ENCODE data around the gene NOP53. TPM values are rescaled to one million over a fixed set of nuclear protein-coding genes. Genes with fewer than 3 reads are reported as not detected.
"Not testable (repeated sequence)": the region's sequence is repeated elsewhere in the genome, so short reads cannot be mapped to it uniquely, and the experiment has no call there.

NOP53 gene
- total RNA-seq, 1 experiment from 2014 or later: 289 TPM

GRCh38 chr19:47720669-47721422 lies 24.5 kb upstream of the NOP53 start (continued):
- TF ChIP-seq E2F1 (CRISPR knock-in tag; IDR thresholded peaks at IDR 0.05): no peak
- TF ChIP-seq NFE2L1 (CRISPR knock-in tag; IDR thresholded peaks at IDR 0.05): no peak
- no peak for TF ChIP-seq NR1H2 (CRISPR knock-in tag; IDR thresholded peaks at IDR 0.05)
- no peak for TF ChIP-seq PRRX2 (CRISPR knock-in tag; IDR thresholded peaks at IDR 0.05)
- no peak for TF ChIP-seq ZNF416 (CRISPR knock-in tag; IDR thresholded peaks at IDR 0.05)

DNA sequence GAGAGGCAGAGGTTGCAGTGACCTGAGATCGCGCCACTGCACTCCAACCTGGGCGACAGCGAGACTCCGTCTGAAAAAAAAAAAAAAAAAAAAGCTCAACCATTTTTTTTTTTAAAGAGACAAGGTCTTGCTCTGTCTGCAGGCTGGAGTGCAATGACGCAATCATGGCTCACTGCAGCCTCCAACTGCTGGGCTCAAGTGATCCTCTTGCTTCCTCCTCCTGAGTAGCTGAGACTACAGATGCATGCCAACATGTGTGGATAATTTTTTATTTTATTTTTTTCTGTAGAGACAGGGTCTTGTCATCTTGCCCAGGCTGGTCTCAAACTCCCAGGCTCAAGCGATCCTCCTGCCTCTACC lies 21.8 kb upstream of the NOP53 start:
- H3K4me1 Mint-ChIP-seq: peaks cover 7% of the 10 kb centered on the region; the same call in 1 of the 2 replicates
- no peak overlapping the region for H3K4me3 Mint-ChIP-seq
- no peaks in the 10 kb centered on the region for H3K9me3 Mint-ChIP-seq
- no peaks in the 10 kb centered on the region; the same call in 1 of the 2 replicates for H3K27me3 Mint-ChIP-seq (ENCODE audit: low read depth)
- no peaks in the 10 kb centered on the region for H3K36me3 Mint-ChIP-seq
- CTCF ChIA-PET: interaction anchor here (0.6 to 3.8 kb wide), 7 partner anchors 10 to 287 kb away, joined by 3 to 42 read pairs (median 3); partner anchors contain the start of gene EHD2
- TF ChIP-seq NFYB (CRISPR knock-in tag; conservative IDR thresholded peaks at IDR 0.05; ENCODE audit: low read depth) (no peak), GABPB1 (CRISPR knock-in tag; IDR thresholded peaks at IDR 0.05) (peak; percentile 75), GTF2I (CRISPR knock-in tag; conservative IDR thresholded peaks at IDR 0.05) (no peak)
- POLR2A ChIA-PET: interaction anchor here (0.7 kb wide), 2 partner anchors 10 to 276 kb away, joined by 3 to 4 read pairs; partner anchors contain the start of gene EHD2
- ATAC-seq: no peak
- no peak overlapping the region for H3K27ac Mint-ChIP-seq
- DNase-seq (ENCODE audit: low spot score): no peak

- H3K9me3 Mint-ChIP-seq: peaks cover 6% of the 10 kb centered on the region
- CTCF ChIA-PET: interaction anchor here (0.9 to 1.9 kb wide), 3 partner anchors 12 to 39 kb away, joined by 4 to 18 read pairs (median 7); partner anchors contain the start of gene EHD2
- no peaks in the 10 kb centered on the region for H3K36me3 Mint-ChIP-seq
- no peak for TF ChIP-seq ZBTB21 (CRISPR knock-in tag; IDR thresholded peaks at IDR 0.05; ENCODE audit: borderline replicate concordance)
- no peak for TF ChIP-seq CREB1 (CRISPR knock-in tag; IDR thresholded peaks at IDR 0.05)
- no peak for TF ChIP-seq GTF2I (CRISPR knock-in tag; conservative IDR thresholded peaks at IDR 0.05)
- TF ChIP-seq, protein P1, sequence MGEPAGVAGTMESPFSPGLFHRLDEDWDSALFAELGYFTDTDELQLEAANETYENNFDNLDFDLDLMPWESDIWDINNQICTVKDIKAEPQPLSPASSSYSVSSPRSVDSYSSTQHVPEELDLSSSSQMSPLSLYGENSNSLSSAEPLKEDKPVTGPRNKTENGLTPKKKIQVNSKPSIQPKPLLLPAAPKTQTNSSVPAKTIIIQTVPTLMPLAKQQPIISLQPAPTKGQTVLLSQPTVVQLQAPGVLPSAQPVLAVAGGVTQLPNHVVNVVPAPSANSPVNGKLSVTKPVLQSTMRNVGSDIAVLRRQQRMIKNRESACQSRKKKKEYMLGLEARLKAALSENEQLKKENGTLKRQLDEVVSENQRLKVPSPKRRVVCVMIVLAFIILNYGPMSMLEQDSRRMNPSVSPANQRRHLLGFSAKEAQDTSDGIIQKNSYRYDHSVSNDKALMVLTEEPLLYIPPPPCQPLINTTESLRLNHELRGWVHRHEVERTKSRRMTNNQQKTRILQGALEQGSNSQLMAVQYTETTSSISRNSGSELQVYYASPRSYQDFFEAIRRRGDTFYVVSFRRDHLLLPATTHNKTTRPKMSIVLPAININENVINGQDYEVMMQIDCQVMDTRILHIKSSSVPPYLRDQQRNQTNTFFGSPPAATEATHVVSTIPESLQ (CRISPR knock-in tag; IDR thresholded peaks at IDR 0.05): no peak
- TF ChIP-seq FOXJ3 (CRISPR knock-in tag; IDR thresholded peaks at IDR 0.05; ENCODE audit: borderline replicate concordance): no peak
- DNase-seq (ENCODE audit: low spot score) (no peak), ATAC-seq (no peak)
- H3K4me1 Mint-ChIP-seq: peaks cover 13% of the 10 kb centered on the region
- no peak overlapping the region for H3K4me3 Mint-ChIP-seq
- H3K27ac Mint-ChIP-seq: 0 out of 2 replicates have a peak overlapping the region, but pooled peaks have one; percentile 23
- no peaks in the 10 kb centered on the region; the same call in 1 of the 2 replicates for H3K27me3 Mint-ChIP-seq (ENCODE audit: low read depth)
- POLR2A ChIA-PET: no interaction called here
Measured at GRCh38 chr19:47725759-47726401, 19.5 kb upstream of the NOP53 start.

DNA sequence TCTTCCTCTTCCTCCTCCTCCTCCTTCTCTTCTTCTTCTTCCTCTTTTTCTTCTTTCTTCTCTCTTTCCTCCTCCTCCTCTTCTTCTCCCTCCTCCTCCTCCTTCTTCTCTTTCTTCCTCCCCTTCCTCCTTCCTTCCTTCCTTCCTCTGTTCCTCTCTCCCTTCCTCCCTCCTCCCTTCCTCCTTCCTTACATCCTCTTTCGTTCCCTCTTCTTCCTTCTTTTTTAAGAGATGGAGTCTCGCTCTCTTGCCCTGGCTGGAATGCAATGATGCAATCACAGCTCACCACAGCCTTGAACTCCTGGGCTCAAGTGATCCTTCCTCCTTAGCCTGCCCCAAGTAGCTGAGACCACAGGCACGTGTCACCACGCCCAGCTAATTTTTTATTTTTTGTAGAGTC lies 18.9 kb upstream of the NOP53 start:
- H3K27ac Mint-ChIP-seq: no peak overlapping the region
- no peak for TF ChIP-seq E2F1 (CRISPR knock-in tag; IDR thresholded peaks at IDR 0.05)
- peak; percentile 67 for TF ChIP-seq ZNF121 (CRISPR knock-in tag; IDR thresholded peaks at IDR 0.05)
- TF ChIP-seq GTF2I (CRISPR knock-in tag; conservative IDR thresholded peaks at IDR 0.05): no peak
- peaks cover 13% of the 10 kb centered on the region for H3K4me1 Mint-ChIP-seq
- POLR2A ChIA-PET: no interaction called here
- no peak for ATAC-seq
- peaks cover 7% of the 10 kb centered on the region for H3K9me3 Mint-ChIP-seq
- DNase-seq (ENCODE audit: low spot score): no peak
- CTCF ChIA-PET: interaction anchor here (0.9 to 1.9 kb wide), 4 partner anchors 13 to 39 kb away, joined by 4 to 18 read pairs (median 6); partner anchors contain the start of gene EHD2
- no peaks in the 10 kb centered on the region for H3K36me3 Mint-ChIP-seq
- H3K4me3 Mint-ChIP-seq: no peak overlapping the region
- H3K27me3 Mint-ChIP-seq (ENCODE audit: low read depth): no peaks in the 10 kb centered on the region; the same call in 1 of the 2 replicates

DNA sequence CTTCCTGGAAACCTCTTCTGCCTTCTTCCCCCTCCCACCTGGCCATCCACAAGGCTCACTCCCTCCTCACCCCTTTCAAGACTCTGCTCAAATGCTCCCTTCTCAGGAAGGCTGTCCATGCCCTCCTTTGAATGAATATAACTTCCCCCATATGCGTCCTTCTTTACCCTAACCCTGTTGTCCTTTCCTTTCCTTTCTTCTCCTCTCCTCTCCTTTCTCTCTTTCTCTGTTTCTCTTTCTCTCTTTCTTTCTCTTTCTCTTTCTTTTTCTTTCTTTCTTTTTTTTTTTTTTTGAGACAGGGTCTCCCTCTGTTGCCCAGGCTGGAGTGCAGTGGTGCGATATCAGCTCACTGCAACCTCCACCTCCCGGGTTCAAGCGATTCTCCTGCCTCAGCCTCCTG lies 17.1 kb upstream of the NOP53 start:
- H3K27me3 Mint-ChIP-seq (ENCODE audit: low read depth); H3K27ac Mint-ChIP-seq; H3K4me3 Mint-ChIP-seq; DNase-seq (ENCODE audit: low spot score); H3K9me3 Mint-ChIP-seq; ATAC-seq; H3K36me3 Mint-ChIP-seq; POLR2A ChIA-PET: not testable (repeated sequence)
- CTCF ChIA-PET: interaction anchor here (0.7 to 3.4 kb wide), 3 partner anchors 12 to 249 kb away, joined by 3 to 29 read pairs (median 6); partner anchors contain the start of gene EHD2
- H3K4me1 Mint-ChIP-seq: peaks cover 13% of the 10 kb centered on the region

Measured in WTC11 (cell line).